ENCODE data around the gene IL19.

DNA sequence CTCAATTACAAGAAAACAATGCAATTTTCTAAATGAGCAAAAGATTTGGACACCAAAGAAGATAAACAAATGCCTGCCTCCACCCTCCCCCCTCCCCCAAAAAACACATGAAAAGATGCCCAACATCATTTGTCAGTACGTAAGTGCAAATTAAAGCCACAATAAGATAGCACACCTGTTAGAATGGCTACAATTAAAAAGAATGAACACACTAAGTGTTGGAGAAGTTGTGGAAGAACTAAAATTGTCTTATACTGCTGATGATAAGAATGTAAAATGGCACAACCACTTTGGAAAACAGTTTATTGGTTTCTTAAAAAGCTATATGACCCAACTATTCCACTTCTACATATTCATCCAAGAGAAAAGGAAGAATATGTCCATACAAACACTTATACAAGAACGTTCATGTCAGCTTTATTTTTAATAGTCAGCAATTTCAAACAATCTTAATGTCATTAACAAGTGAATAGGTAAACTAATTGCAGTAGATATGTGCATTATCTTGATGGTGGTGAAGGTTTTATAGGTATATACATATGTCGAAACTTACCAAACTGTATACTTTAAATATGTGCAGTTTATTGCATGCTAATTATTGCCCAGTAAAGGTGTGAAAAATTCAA is 105.3 kb downstream of the IL19 start:
- TF ChIP-seq DPF2 (IDR thresholded peaks at IDR 0.05) (no peak), EZH2 (IDR thresholded peaks at IDR 0.05; ENCODE audit: borderline replicate concordance, low read depth, low read length) (no peak), NEUROD1 (IDR thresholded peaks at IDR 0.05; ENCODE audit: borderline replicate concordance, low read depth, low read length, partially characterized antibody) (no peak)

Measured in K562 (cell line).